IPS-20b (cell line): ENCODE measurements around the gene E2F3.

Experiments
- H3K27ac ChIP-seq: one replicate; pipeline ENCODE4 v1.5.1; 2013; ENCODE audit warnings: low read length
- H3K27me3 ChIP-seq: 2 replicates; pipeline ENCODE4 v1.6.1; 2013; ENCODE audit warnings: mild to moderate bottlenecking, low read length, inconsistent platforms; ENCODE audit not compliant: insufficient read depth
- H3K36me3 ChIP-seq: 2 replicates; pipeline ENCODE4 v1.6.1; 2013; ENCODE audit warnings: low read depth, mild to moderate bottlenecking, inconsistent platforms, low read length, moderate library complexity; ENCODE audit not compliant: insufficient read depth
- H3K4me1 ChIP-seq: 2 replicates; pipeline ENCODE4 v1.6.1; 2013; ENCODE audit warnings: mild to moderate bottlenecking, control low read depth, inconsistent platforms, low read length, moderate library complexity; ENCODE audit not compliant: insufficient read depth
- H3K4me3 ChIP-seq: 2 replicates; pipeline ENCODE4 v1.5.1; 2013; ENCODE audit warnings: mild to moderate bottlenecking, low read length, inconsistent platforms
- H3K9ac ChIP-seq: 2 replicates; pipeline ENCODE4 v1.6.1; 2013; ENCODE audit warnings: low read depth, mild to moderate bottlenecking, inconsistent platforms, low read length, moderate library complexity
- H3K9me3 ChIP-seq: 2 replicates; pipeline ENCODE4 v1.6.1; 2013; ENCODE audit warnings: mild to moderate bottlenecking, low read depth, low read length, inconsistent platforms; ENCODE audit not compliant: insufficient read depth

The E2F3 gene

DNA sequence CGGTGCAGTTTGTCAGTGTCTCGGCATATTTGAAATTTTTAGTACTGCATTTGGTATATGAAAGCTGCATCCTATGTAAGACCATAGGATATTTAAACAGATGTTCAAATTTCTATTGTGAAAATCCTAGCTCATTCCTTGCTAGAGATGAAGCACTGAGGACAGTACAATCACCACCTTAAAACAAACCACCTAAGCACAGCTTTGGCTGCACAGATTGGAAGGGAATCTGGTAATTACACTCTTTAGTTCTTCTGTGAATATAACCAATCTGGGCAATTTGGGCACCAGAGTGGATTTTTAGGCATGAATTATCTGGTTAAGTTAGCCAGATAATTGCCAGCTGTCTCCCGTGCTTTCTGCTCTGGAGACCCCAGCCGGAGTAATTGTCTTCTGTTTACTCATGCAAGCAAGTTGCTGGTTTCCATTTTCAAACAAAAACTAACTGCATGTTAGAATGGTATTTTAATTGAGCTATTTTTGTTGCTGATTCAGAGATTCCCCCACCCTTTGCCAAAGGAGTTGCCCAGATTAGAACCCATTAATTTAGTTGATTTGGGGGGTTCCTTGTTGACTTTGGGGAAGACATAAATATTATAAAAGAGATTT is 36.9 kb downstream of the E2F3 start:
- H3K4me1 ChIP-seq, result peaks cover 10% of the 10 kb centered on the region; the same call in 1 of the 2 replicates
- H3K36me3 ChIP-seq, result peaks cover 34% of the 10 kb centered on the region
- no peak overlapping the region for H3K4me3 ChIP-seq
- no peak overlapping the region for H3K9ac ChIP-seq
- no peak overlapping the region for H3K27ac ChIP-seq
- no peaks in the 10 kb centered on the region for H3K9me3 ChIP-seq
- H3K27me3 ChIP-seq, result no peaks in the 10 kb centered on the region

DNA sequence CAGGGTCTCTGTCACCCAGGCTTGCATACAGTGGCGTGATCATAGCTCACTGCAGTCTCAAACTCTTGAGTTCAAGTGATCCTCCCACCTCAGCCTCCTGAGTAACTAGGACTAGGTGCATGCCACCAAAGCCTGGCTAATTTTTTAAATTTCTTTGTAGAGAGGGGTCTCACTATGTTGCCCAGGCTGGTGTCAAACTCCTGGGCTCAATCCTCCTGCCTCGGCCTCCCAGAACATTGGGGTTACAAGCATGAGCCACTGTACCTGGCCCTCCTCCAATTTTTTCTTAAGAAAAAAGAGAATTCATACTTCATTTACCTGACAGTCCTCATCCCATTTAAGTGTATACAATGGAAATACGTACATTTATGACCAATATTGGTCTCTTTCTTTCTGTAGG is 37.9 kb downstream of the E2F3 start:
- no peak overlapping the region for H3K27ac ChIP-seq
- H3K4me1 ChIP-seq, result peaks cover 10% of the 10 kb centered on the region; the same call in 1 of the 2 replicates
- H3K36me3 ChIP-seq, result peaks cover 31% of the 10 kb centered on the region; the same call in 1 of the 2 replicates
- no peaks in the 10 kb centered on the region for H3K27me3 ChIP-seq
- no peak overlapping the region for H3K4me3 ChIP-seq
- H3K9me3 ChIP-seq, result no peaks in the 10 kb centered on the region
- H3K9ac ChIP-seq, result no peak overlapping the region

DNA sequence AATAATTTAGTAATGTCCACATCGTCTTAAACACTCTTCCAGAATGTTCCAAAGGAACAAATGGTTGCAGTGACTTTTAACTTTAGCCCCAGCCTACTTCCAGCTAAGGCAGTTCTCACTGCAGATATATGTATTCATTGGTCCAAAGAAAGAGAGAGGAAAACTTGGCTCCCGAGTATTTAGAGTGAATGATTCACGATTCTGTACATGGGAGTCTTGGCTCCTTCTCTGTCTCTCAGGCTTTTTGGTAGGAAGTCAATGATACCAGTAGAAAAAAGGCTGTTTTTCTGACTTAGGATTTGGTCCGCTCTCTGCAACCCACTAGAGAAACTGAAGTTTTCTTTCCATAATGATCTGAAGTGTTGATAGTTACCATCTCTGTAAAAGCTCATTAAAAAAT is 38.6 kb downstream of the E2F3 start:
- Histone ChIP-seq H3K9ac (no peak overlapping the region), H3K9me3 (no peaks in the 10 kb centered on the region), H3K27ac (no peak overlapping the region), H3K4me3 (no peak overlapping the region), H3K36me3 (peaks cover 34% of the 10 kb centered on the region; the same call in 1 of the 2 replicates), H3K27me3 (no peaks in the 10 kb centered on the region), H3K4me1 (peaks cover 10% of the 10 kb centered on the region; the same call in 1 of the 2 replicates)

DNA sequence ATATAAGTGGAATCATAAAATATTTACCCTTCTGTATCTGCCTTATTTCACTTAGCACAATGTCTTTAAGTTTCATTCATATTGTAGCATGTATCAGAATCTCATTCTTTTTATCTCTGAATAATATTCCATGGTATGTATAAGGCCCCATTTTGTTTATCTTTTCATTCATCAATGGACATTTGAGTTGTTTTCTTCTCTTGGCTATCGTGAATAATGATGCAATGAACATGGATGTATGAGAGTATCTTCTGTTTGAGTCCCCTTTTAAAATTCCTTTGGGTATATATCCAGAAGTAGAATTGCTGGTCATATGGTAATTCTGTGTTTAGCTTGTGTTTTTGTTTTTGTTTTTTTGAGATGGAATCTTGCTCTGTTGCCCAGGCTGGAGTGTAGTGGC is 39.6 kb downstream of the E2F3 start:
- Histone ChIP-seq H3K36me3 (peaks cover 38% of the 10 kb centered on the region; the same call in 1 of the 2 replicates), H3K4me1 (peaks cover 10% of the 10 kb centered on the region; the same call in 1 of the 2 replicates), H3K4me3 (no peak overlapping the region), H3K9ac (no peak overlapping the region), H3K27me3 (no peaks in the 10 kb centered on the region), H3K9me3 (no peaks in the 10 kb centered on the region), H3K27ac (no peak overlapping the region)

DNA sequence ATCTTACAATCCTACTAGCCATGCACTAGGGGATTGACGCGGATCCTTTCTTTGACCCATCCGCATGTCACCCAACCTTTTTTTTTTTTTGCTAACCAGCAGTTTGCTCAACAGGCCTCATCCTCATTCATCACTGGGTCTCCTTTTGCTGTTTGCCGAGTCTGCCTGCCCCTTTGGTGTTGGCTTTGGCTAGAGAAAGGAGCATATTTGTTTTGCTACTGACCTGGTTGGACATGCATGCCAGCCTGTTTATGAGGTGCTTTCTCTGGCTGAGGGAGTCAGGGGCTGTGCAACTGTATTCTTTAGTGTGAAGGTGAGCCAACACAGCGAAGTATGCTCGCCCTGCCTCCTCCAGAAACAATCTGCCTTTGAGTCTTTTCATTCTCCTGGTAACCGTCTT is 40.2 kb downstream of the E2F3 start:
- no peak overlapping the region for H3K27ac ChIP-seq

DNA sequence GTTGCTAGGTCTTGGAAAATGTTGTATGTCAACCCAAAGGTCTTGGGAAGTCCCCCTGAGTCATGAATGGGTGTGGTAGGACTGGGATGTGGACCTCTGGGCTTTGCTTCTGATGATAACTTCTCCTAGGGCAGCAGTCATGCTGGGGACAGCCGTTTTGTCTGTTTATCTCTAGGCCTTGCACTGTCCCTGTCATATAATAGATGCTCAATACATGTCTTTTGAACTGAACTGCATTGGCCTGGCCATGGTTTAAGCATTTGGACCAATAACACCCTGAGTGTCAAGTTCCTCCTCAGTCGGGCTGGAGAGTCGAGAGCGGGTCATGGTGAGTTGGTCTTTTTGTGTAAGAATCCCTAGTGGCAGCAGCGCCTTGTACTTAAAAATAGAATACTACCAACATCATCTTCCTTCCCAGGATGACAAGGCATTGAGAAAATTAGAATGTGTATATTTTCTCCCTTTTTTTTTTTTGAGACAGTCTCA is 43.1 kb downstream of the E2F3 start:
- Histone ChIP-seq H3K4me1 (peaks cover 8% of the 10 kb centered on the region), H3K9ac (no peak overlapping the region), H3K9me3 (no peaks in the 10 kb centered on the region), H3K36me3 (peaks cover 35% of the 10 kb centered on the region; the same call in 1 of the 2 replicates), H3K4me3 (no peak overlapping the region), H3K27me3 (no peaks in the 10 kb centered on the region), H3K27ac (no peak overlapping the region)

More for the DNA sequence above, 40.2 kb downstream of the E2F3 start:
- no peak overlapping the region for H3K9ac ChIP-seq
- no peak overlapping the region for H3K4me3 ChIP-seq
- peaks cover 13% of the 10 kb centered on the region for H3K4me1 ChIP-seq
- H3K9me3 ChIP-seq, result no peaks in the 10 kb centered on the region
- H3K36me3 ChIP-seq, result peaks cover 38% of the 10 kb centered on the region; the same call in 1 of the 2 replicates
- no peaks in the 10 kb centered on the region for H3K27me3 ChIP-seq

DNA sequence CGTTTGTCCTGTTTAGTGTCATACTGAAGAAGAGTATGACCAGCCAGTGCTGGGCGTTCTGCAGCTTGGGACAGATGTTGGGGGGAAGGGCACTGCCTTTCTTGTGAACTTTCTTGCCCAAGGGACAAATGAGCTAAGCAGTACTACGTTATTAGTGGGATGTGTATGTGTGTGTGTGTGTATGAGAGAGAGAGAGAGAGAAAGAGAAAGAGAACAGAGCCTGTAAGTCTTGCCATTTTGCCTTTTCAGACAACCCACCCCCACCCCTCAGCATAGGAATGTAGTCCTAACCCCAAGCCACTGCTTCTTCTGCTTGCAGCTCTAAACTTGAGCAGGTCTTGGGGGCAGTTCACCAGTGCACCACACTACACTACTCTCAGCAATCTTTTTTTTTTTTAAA is 45.5 kb downstream of the E2F3 start:
- H3K36me3 ChIP-seq, result peaks cover 19% of the 10 kb centered on the region; the same call in 1 of the 2 replicates
- no peak overlapping the region for H3K4me3 ChIP-seq
- H3K4me1 ChIP-seq, result peaks cover 8% of the 10 kb centered on the region
- no peaks in the 10 kb centered on the region for H3K9me3 ChIP-seq
- H3K27ac ChIP-seq, result no peak overlapping the region
- H3K27me3 ChIP-seq, result no peaks in the 10 kb centered on the region
- no peak overlapping the region for H3K9ac ChIP-seq

DNA sequence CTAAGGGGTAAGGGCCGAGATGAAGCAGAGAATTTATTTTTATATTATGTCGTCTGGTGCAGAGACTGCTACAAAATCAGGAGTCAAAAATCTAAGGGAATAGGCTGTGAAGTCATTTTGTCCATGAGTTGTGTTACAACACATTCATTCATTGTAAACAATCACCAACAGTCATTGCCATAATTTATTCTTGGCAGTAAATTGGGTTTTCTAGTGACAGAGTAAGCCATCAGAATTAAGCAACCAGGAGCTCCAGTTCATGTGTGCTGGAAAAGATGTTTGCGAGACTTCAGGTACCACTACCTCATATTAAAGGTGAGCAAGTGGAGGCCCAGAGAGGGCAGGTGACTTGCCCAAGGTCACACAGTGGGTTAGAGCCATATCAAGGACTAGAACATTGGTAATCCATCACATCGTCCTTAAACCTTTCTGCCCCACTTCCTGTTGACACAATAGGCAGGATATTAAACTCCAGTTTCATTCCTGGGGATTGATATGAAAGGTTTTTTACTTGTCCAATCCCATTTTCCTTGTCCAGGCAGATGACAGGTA is 46.0 kb downstream of the E2F3 start:
- Histone ChIP-seq H3K36me3 (peaks cover 15% of the 10 kb centered on the region; the same call in 1 of the 2 replicates), H3K27me3 (no peaks in the 10 kb centered on the region), H3K9ac (no peak overlapping the region; the same call in 1 of the 2 replicates), H3K9me3 (no peaks in the 10 kb centered on the region), H3K27ac (no peak overlapping the region), H3K4me3 (no peak overlapping the region), H3K4me1 (peaks cover 8% of the 10 kb centered on the region)

DNA sequence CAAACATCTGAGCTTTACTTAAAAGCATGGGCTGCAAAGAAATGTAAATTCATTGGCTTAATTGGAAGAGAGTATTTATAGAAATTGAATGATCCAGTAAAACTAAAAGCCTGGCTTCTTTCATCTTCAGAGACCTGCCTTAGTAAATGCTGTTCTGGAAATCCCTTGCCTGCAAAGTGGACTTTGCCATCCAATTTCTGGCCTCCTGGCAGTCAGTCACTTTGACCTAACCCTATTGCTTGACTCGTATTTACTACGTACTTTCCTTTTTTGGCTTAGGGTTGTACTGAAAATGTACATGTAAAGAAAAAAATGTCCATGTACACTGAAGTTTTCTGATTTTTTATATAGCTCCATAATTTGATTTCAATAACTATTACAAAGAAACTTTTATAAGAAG is 47.1 kb downstream of the E2F3 start:
- Histone ChIP-seq H3K9me3 (no peaks in the 10 kb centered on the region), H3K27ac (no peak overlapping the region), H3K36me3 (peaks cover 15% of the 10 kb centered on the region; the same call in 1 of the 2 replicates), H3K4me1 (peaks cover 8% of the 10 kb centered on the region), H3K4me3 (no peak overlapping the region), H3K9ac (no peak overlapping the region), H3K27me3 (no peaks in the 10 kb centered on the region)

DNA sequence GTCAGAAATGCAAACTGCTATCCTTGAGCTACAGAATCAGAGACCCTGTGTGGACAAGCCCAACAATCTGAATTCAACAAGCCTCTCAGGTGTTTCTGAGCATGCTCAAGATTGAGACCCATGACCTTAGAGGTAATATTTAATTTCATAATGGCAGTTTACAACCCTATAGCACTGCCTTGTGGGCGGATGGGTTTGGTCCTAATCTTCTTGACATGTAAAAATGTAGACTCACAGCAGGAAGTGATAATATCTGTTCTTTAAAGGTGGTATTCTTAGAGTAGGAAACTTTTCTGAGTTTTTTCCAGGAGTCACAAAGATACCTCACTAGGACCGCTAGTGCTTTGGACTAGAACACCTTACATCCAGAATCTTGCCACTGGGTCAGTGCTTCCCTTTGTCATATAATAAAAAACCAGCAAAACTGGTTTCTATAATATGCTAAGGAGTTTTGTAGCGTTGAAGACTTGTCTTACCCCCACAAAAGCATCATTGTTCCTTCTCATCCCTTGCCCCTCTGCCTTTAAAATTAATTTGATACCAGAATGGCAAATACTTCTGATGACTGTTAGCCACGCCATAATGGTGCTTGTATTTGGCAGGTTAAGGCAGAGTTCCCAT is 52.6 kb downstream of the E2F3 start:
- Histone ChIP-seq H3K9ac (no peak overlapping the region), H3K4me3 (no peak overlapping the region), H3K27me3 (no peaks in the 10 kb centered on the region), H3K4me1 (no peaks in the 10 kb centered on the region), H3K27ac (no peak overlapping the region), H3K36me3 (peaks cover 16% of the 10 kb centered on the region), H3K9me3 (no peaks in the 10 kb centered on the region)

DNA sequence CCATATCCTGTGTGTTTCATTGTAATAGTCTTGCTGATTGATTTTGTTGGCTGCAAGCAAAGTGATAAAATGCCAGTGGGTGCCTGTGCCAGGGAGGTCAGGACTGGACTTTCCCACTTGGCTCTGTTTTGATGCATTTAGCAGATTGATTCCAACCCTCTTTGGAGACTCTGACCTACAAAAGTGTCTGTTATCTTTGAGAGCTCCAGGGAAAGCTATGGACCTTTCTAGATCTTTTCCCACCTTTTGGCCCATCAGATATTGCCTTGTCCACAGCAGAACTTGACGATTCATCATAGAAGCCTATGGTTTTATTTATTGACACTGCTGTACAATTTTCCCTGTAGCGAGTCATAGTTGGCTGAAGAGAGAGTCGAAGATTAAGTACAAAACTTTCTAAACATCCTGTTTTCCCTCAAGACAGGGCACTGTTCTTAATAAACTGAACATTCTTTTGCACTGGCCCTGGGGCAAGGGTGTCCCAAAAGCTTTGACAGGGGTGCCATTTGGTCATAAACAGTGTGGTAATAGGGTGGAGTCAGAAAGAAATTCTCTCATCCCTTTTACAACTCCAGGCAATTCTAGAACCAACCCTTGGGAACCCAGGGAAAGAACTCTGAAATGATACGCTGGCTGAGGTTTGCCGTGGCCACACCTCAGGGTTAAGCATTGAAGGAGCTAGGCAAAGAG is 53.7 kb downstream of the E2F3 start:
- no peaks in the 10 kb centered on the region for H3K27me3 ChIP-seq
- no peaks in the 10 kb centered on the region for H3K4me1 ChIP-seq
- no peak overlapping the region for H3K27ac ChIP-seq
- no peak overlapping the region for H3K4me3 ChIP-seq
- H3K9ac ChIP-seq, result no peak overlapping the region
- H3K9me3 ChIP-seq, result no peaks in the 10 kb centered on the region
- peaks cover 27% of the 10 kb centered on the region for H3K36me3 ChIP-seq
